Measurements from ENCODE around the gene VAT1. TPM values are rescaled to one million over a fixed set of nuclear protein-coding genes. Genes with fewer than 3 reads are reported as not detected.
"Not testable (repeated sequence)": the region's sequence is repeated elsewhere in the genome, so short reads cannot be mapped to it uniquely, and the experiment has no call there.

Gene VAT1
- total RNA-seq, 2 donors from 2014 or later = 33.2 to 61.5 TPM

- Histone ChIP-seq H3K27ac (no peak overlapping the region), H3K9ac (ENCODE audit: low read depth in 2 of 2, low read length in 2 of 2) (no peak overlapping the region), H3K4me1 (no peaks in the 10 kb centered on the region), H3K4me3 (no peak overlapping the region), H3K27me3 (no peaks in the 10 kb centered on the region), H3K9me3 (no peaks in the 10 kb centered on the region), H3K36me3 (no peaks in the 10 kb centered on the region)
- no peak for DNase-seq
- no peak for TF ChIP-seq CTCF (IDR thresholded peaks at IDR 0.05)
- intact Hi-C loops (cut with DNase I) = no loop called here
These were observed 40.9 kb upstream of the VAT1 start for GRCh38 chr17:43062984-43063638.

- no peaks in the 10 kb centered on the region for H3K27me3 ChIP-seq
- H3K9me3 ChIP-seq = no peaks in the 10 kb centered on the region
- no peak overlapping the region for H3K9ac ChIP-seq (ENCODE audit: low read depth in 2 of 2, low read length in 2 of 2)
- intact Hi-C loops (cut with DNase I) = no loop called here
- no peak overlapping the region for H3K27ac ChIP-seq
- no peak for DNase-seq
- H3K4me1 ChIP-seq = no peaks in the 10 kb centered on the region
- H3K4me3 ChIP-seq = no peak overlapping the region
- no peak for TF ChIP-seq CTCF (IDR thresholded peaks at IDR 0.05)
- H3K36me3 ChIP-seq = no peaks in the 10 kb centered on the region
These were observed 33.9 kb upstream of the VAT1 start for GRCh38 chr17:43056051-43056450.

- H3K27ac ChIP-seq; H3K27me3 ChIP-seq; DNase-seq; H3K9me3 ChIP-seq; H3K4me1 ChIP-seq; H3K4me3 ChIP-seq; intact Hi-C loops (cut with DNase I); H3K9ac ChIP-seq (ENCODE audit: low read depth in 2 of 2, low read length in 2 of 2); H3K36me3 ChIP-seq: not testable (repeated sequence)
These were observed 30.8 kb upstream of the VAT1 start for GRCh38 chr17:43053008-43053407.

GRCh38 chr17:43051969-43052368, 29.8 kb upstream of the VAT1 start:
- intact Hi-C loops (cut with DNase I) = no loop called here
- H3K36me3 ChIP-seq = no peaks in the 10 kb centered on the region

GRCh38 chr17:43044024-43044423, 21.8 kb upstream of the VAT1 start:
- DNase-seq = no peak
- Histone ChIP-seq H3K4me3 (no peak overlapping the region), H3K27me3 (no peaks in the 10 kb centered on the region), H3K36me3 (no peaks in the 10 kb centered on the region), H3K4me1 (no peaks in the 10 kb centered on the region), H3K9ac (ENCODE audit: low read depth in 2 of 2, low read length in 2 of 2) (no peak overlapping the region), H3K9me3 (no peaks in the 10 kb centered on the region), H3K27ac (no peak overlapping the region)
- no peak for TF ChIP-seq CTCF (IDR thresholded peaks at IDR 0.05)
- intact Hi-C loops (cut with DNase I) = loop anchor here (10.0 kb wide), 1 partner anchor 61 kb away; no protein-coding TSS in a partner anchor

More at GRCh38 chr17:43051969-43052368, 29.8 kb upstream of the VAT1 start:
- no peaks in the 10 kb centered on the region for H3K27me3 ChIP-seq
- H3K9ac ChIP-seq (ENCODE audit: low read depth in 2 of 2, low read length in 2 of 2) = no peak overlapping the region
- H3K9me3 ChIP-seq = no peaks in the 10 kb centered on the region
- TF ChIP-seq CTCF (IDR thresholded peaks at IDR 0.05) = no peak
- no peaks in the 10 kb centered on the region for H3K4me1 ChIP-seq
- no peak overlapping the region for H3K27ac ChIP-seq
- no peak overlapping the region for H3K4me3 ChIP-seq
- no peak for DNase-seq

GRCh38 chr17:43043307-43043706, 21.1 kb upstream of the VAT1 start:
- no peak for DNase-seq
- intact Hi-C loops (cut with DNase I) = loop anchor here (10.0 kb wide), 1 partner anchor 61 kb away; no protein-coding TSS in a partner anchor
- Histone ChIP-seq H3K4me1 (no peaks in the 10 kb centered on the region), H3K9me3 (no peaks in the 10 kb centered on the region), H3K27me3 (no peaks in the 10 kb centered on the region), H3K9ac (ENCODE audit: low read depth in 2 of 2, low read length in 2 of 2) (no peak overlapping the region), H3K4me3 (no peak overlapping the region), H3K36me3 (no peaks in the 10 kb centered on the region), H3K27ac (no peak overlapping the region)
- no peak for TF ChIP-seq CTCF (IDR thresholded peaks at IDR 0.05)

Measured in colonic mucosa (tissue), 4 donors.